Lower lobe of right lung (tissue), 2 donors: Measurements from ENCODE around the gene TPK1. TPM values are rescaled to one million over a fixed set of nuclear protein-coding genes. Genes with fewer than 3 reads are reported as not detected.

Experiments
- ATAC-seq, 2 donors: fragments of 200-7000 bp; cut with Tn5 transposase; one replicate each; pipeline ENCODE4 v1.9.1; 2020 to 2022; ENCODE audit warnings: mild to moderate bottlenecking in 2 of 2, moderate library complexity in 2 of 2
- DNase-seq: peaks from one replicate; pipeline ENCODE4 v3.0.0-alpha.2; 2020
- H3K27ac ChIP-seq: fragments of 200-600 bp; one replicate; pipeline ENCODE4 v1.8.0; 2022
- H3K27me3 ChIP-seq: fragments of 200-600 bp; one replicate; pipeline ENCODE4 v1.8.0; 2022; ENCODE audit warnings: low read depth
- H3K36me3 ChIP-seq: fragments of 200-600 bp; one replicate; pipeline ENCODE4 v1.8.0; 2022; ENCODE audit warnings: mild to moderate bottlenecking
- H3K4me1 ChIP-seq: fragments of 200-600 bp; one replicate; pipeline ENCODE4 v1.8.0; 2022
- H3K4me3 ChIP-seq: fragments of 200-600 bp; one replicate; pipeline ENCODE4 v1.8.0; 2022; ENCODE audit warnings: mild to moderate bottlenecking
- H3K9me3 ChIP-seq: fragments of 200-600 bp; one replicate; pipeline ENCODE4 v1.8.0; 2022
- CTCF ChIP-seq: fragments of 200-600 bp; IDR thresholded peaks from one replicate; pipeline ENCODE4 v1.8.0; 2022; ENCODE audit warnings: antibody characterized with exemption, mild to moderate bottlenecking
- intact Hi-C: fragments of 100-400 bp; cut with DNase I; formaldehyde crosslinking; loops from one replicate; pipeline ENCODE4 v1.11.0; 2022
- total RNA-seq: library from RNA; stranded (reverse); fragmentation: NEBNext Ultra II Directional; extraction: Animal tissue kit (Norgen Biotek cat#: 25700); gene quantifications from one replicate; pipeline ENCODE4 v1.2.1, GENCODE V29; 2021
- donor health status: DM: no; HTN: yes; CAD: no; lungs with severe emphysema.

TPK1 gene
- total RNA-seq, 1 donor from 2014 or later: 9.0 TPM

- Histone ChIP-seq H3K27ac (no peak overlapping the region), H3K4me3 (no peak overlapping the region), H3K36me3 (no peaks in the 10 kb centered on the region), H3K9me3 (no peaks in the 10 kb centered on the region), H3K27me3 (no peaks in the 10 kb centered on the region), H3K4me1 (no peaks in the 10 kb centered on the region)
- no peak for ATAC-seq
- intact Hi-C loops: no loop called here
- no peak for DNase-seq
- TF ChIP-seq CTCF: no peak
Observed at GRCh38 chr7:144769352-144769751, 66.5 kb downstream of the TPK1 start.

- DNase-seq (no peak), ATAC-seq (no peak)
- H3K9me3 ChIP-seq: no peaks in the 10 kb centered on the region
- H3K27me3 ChIP-seq: no peaks in the 10 kb centered on the region
- intact Hi-C loops: no loop called here
- no peaks in the 10 kb centered on the region for H3K36me3 ChIP-seq
- no peak overlapping the region for H3K27ac ChIP-seq
- TF ChIP-seq CTCF: no peak
- no peak overlapping the region for H3K4me3 ChIP-seq
- H3K4me1 ChIP-seq: no peaks in the 10 kb centered on the region
Observed at GRCh38 chr7:144768633-144769032, 67.2 kb downstream of the TPK1 start.

- DNase-seq (no peak), ATAC-seq (no peak)
- intact Hi-C loops: no loop called here
- Histone ChIP-seq H3K9me3 (no peaks in the 10 kb centered on the region), H3K27me3 (no peaks in the 10 kb centered on the region), H3K27ac (no peak overlapping the region), H3K4me1 (no peaks in the 10 kb centered on the region), H3K4me3 (no peak overlapping the region), H3K36me3 (no peaks in the 10 kb centered on the region)
- no peak for TF ChIP-seq CTCF
Observed at GRCh38 chr7:144763291-144763690, 72.6 kb downstream of the TPK1 start.

GRCh38 chr7:144762853-144763252, 73.0 kb downstream of the TPK1 start:
- Histone ChIP-seq H3K4me3 (no peak overlapping the region), H3K27ac (no peak overlapping the region), H3K4me1 (no peaks in the 10 kb centered on the region), H3K27me3 (no peaks in the 10 kb centered on the region), H3K9me3 (no peaks in the 10 kb centered on the region), H3K36me3 (no peaks in the 10 kb centered on the region)
- DNase-seq (no peak), ATAC-seq (no peak)
- TF ChIP-seq CTCF: no peak
- intact Hi-C loops: no loop called here

GRCh38 chr7:144761493-144761892, 74.4 kb downstream of the TPK1 start:
- ATAC-seq (no peak), DNase-seq (no peak)
- Histone ChIP-seq H3K36me3 (no peaks in the 10 kb centered on the region), H3K27ac (no peak overlapping the region), H3K9me3 (no peaks in the 10 kb centered on the region), H3K4me3 (no peak overlapping the region), H3K4me1 (no peaks in the 10 kb centered on the region), H3K27me3 (no peaks in the 10 kb centered on the region)
- TF ChIP-seq CTCF: no peak
- intact Hi-C loops: no loop called here

- H3K4me3 ChIP-seq: no peak overlapping the region
- ATAC-seq (no peak), DNase-seq (no peak)
- H3K27ac ChIP-seq: no peak overlapping the region
- no peaks in the 10 kb centered on the region for H3K27me3 ChIP-seq
- TF ChIP-seq CTCF: no peak
- H3K36me3 ChIP-seq: no peaks in the 10 kb centered on the region
- intact Hi-C loops: no loop called here
- no peaks in the 10 kb centered on the region for H3K4me1 ChIP-seq
- H3K9me3 ChIP-seq: no peaks in the 10 kb centered on the region
Observed at GRCh38 chr7:144759653-144760052, 76.2 kb downstream of the TPK1 start.
